ENCODE measurements around the gene CNTN6. TPM values are rescaled to one million over a fixed set of nuclear protein-coding genes. Genes with fewer than 3 reads are reported as not detected.

The CNTN6 gene
- total and polyA plus RNA-seq, 2 of the 13 experiments (the other 11 are each of a cell fraction or from before 2014, with no cell fraction given) = not detected

GRCh38 chr3:1207904-1208303, 115.1 kb downstream of the CNTN6 start:
- TF ChIP-seq CBX5 (CRISPR knock-in tag; IDR thresholded peaks at IDR 0.05; ENCODE audit: borderline replicate concordance) = no peak
- TF ChIP-seq RFXAP (CRISPR knock-in tag; IDR thresholded peaks at IDR 0.05; ENCODE audit: borderline replicate concordance) = no peak
- no peak for TF ChIP-seq ARHGAP35 (CRISPR knock-in tag; IDR thresholded peaks at IDR 0.05; ENCODE audit: borderline replicate concordance)
- no peak for TF ChIP-seq CREB1 (IDR thresholded peaks at IDR 0.05)
- TF ChIP-seq CREB1 (CRISPR knock-in tag; IDR thresholded peaks at IDR 0.05) = no peak
- TF ChIP-seq ZNF790 (CRISPR knock-in tag; IDR thresholded peaks at IDR 0.05; ENCODE audit: borderline replicate concordance) = no peak
- no peak for TF ChIP-seq ZNF232 (CRISPR knock-in tag; IDR thresholded peaks at IDR 0.05; ENCODE audit: borderline replicate concordance)
- H3K4me2 ChIP-seq (ENCODE audit: low read depth, low read length) = no peak overlapping the region
- in situ Hi-C loops (cut with HindIII; ENCODE audit: extremely low pct_ligation_motif_present, low pct_unique_long_range_greater_than_20kb) (no loop called here), intact Hi-C loops (cut with micrococcal nuclease; ENCODE audit: unreplicated experiment) (no loop called here)
- H3K27ac ChIP-seq (ENCODE audit: extremely low read length, insufficient read depth, low read length) = no peak overlapping the region
- H3K36me3 ChIP-seq (replicated peaks in 1 of 2; ENCODE audit: control insufficient read depth in 1 of 2, insufficient read depth in 2 of 2, low read length in 2 of 2) = no peaks in the 10 kb centered on the region
- no peak overlapping the region for H2AFZ ChIP-seq (ENCODE audit: low read length)
- no peak for ATAC-seq
- no peaks in the 10 kb centered on the region for H3K4me1 ChIP-seq (ENCODE audit: insufficient read depth, low read length)
- no TSS peak for BruUV-seq (replicated peaks)
- peaks cover 93% of the 10 kb centered on the region for H3K9me3 ChIP-seq (ENCODE audit: low read length)
- ChIA-PET POLR2A (no interaction called here), CTCF (ENCODE audit: low intra/inter-chr PET ratio, low total read pairs) (no interaction called here)
- no peak for DNase-seq (ENCODE audit: low spot score)
- 6% methylated on average over 2 of the region's 2 CpGs for WGBS (ENCODE audit: low lambda C conversion rate)
- no peak for FAIRE-seq
- no peak overlapping the region for H3K4me3 ChIP-seq (replicated peaks in 1 of 3; ENCODE audit: insufficient read depth in 1 of 3, low read depth in 2 of 3, low read length in 3 of 3)
- no peak overlapping the region for H3K9ac ChIP-seq (ENCODE audit: insufficient read depth, low read depth, low read length)
- H3K27me3 ChIP-seq (ENCODE audit: control insufficient read depth in 1 of 2, insufficient read depth in 2 of 2, low read length in 2 of 2) = no peaks in the 10 kb centered on the region; a peak in 1 of 5 replicates
- H3K79me2 ChIP-seq (ENCODE audit: insufficient read depth, low read length) = no peaks in the 10 kb centered on the region
- H4K20me1 ChIP-seq (ENCODE audit: insufficient read depth, low read length) = no peaks in the 10 kb centered on the region

DNA sequence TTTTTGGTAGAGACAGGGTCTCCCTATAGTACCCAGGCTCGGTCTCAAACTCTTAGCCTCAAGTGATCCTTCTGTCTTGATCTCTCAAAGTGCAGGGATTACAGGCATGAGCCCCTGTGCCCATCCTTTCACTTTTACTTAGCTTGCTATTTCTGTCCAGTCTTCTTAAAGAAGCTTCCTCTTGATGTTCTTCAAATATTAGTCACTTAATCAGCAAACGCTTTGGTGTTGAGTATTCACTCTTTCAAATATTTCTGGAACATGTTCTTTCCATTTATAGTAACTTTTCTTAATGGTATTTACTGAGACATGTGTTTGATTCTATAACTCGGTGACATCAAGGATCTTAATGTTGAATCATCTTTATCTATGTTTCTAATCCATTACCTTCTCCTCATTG, 122.1 kb downstream of the CNTN6 start:
- H3K27me3 ChIP-seq (ENCODE audit: control insufficient read depth in 1 of 2, insufficient read depth in 2 of 2, low read length in 2 of 2) = no peaks in the 10 kb centered on the region; a peak in 1 of 5 replicates
- H3K9me3 ChIP-seq (ENCODE audit: low read length) = peaks cover 82% of the 10 kb centered on the region
- WGBS (ENCODE audit: low lambda C conversion rate) = 3% methylated on average over 3 of the region's 3 CpGs
- H3K4me3 ChIP-seq (replicated peaks in 1 of 3; ENCODE audit: insufficient read depth in 1 of 3, low read depth in 2 of 3, low read length in 3 of 3) = no peak overlapping the region
- in situ Hi-C loops (cut with HindIII; ENCODE audit: extremely low pct_ligation_motif_present, low pct_unique_long_range_greater_than_20kb) = no loop called here
- H2AFZ ChIP-seq (ENCODE audit: low read length) = no peak overlapping the region
- no peaks in the 10 kb centered on the region for H4K20me1 ChIP-seq (ENCODE audit: insufficient read depth, low read length)
- H3K4me1 ChIP-seq (ENCODE audit: insufficient read depth, low read length) = no peaks in the 10 kb centered on the region
- intact Hi-C loops (cut with micrococcal nuclease; ENCODE audit: unreplicated experiment) = no loop called here
- BruUV-seq (replicated peaks) = no TSS peak
- H3K4me2 ChIP-seq (ENCODE audit: low read depth, low read length) = no peak overlapping the region
- no peak for DNase-seq (ENCODE audit: low spot score)
- no peak for ATAC-seq
- no peak overlapping the region for H3K9ac ChIP-seq (ENCODE audit: insufficient read depth, low read depth, low read length)
- POLR2A ChIA-PET = no interaction called here
- H3K27ac ChIP-seq (ENCODE audit: extremely low read length, insufficient read depth, low read length) = no peak overlapping the region
- H3K79me2 ChIP-seq (ENCODE audit: insufficient read depth, low read length) = no peaks in the 10 kb centered on the region
- H3K36me3 ChIP-seq (replicated peaks in 1 of 2; ENCODE audit: control insufficient read depth in 1 of 2, insufficient read depth in 2 of 2, low read length in 2 of 2) = no peaks in the 10 kb centered on the region
- CTCF ChIA-PET (ENCODE audit: low intra/inter-chr PET ratio, low total read pairs) = no interaction called here
- FAIRE-seq = no peak
- TF ChIP-seq RBAK (CRISPR knock-in tag; IDR thresholded peaks at IDR 0.05) (no peak), MEIS2 (CRISPR knock-in tag; IDR thresholded peaks at IDR 0.05) (no peak), ZKSCAN8 (CRISPR knock-in tag; IDR thresholded peaks at IDR 0.05; ENCODE audit: borderline replicate concordance) (no peak), CENPT (CRISPR knock-in tag; IDR thresholded peaks at IDR 0.05; ENCODE audit: low read depth) (no peak), BCL3 (CRISPR knock-in tag; IDR thresholded peaks at IDR 0.05) (no peak)
- TF ChIP-seq, protein P1, sequence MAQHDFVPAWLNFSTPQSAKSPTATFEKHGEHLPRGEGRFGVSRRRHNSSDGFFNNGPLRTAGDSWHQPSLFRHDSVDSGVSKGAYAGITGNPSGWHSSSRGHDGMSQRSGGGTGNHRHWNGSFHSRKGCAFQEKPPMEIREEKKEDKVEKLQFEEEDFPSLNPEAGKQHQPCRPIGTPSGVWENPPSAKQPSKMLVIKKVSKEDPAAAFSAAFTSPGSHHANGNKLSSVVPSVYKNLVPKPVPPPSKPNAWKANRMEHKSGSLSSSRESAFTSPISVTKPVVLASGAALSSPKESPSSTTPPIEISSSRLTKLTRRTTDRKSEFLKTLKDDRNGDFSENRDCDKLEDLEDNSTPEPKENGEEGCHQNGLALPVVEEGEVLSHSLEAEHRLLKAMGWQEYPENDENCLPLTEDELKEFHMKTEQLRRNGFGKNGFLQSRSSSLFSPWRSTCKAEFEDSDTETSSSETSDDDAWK (CRISPR knock-in tag; IDR thresholded peaks at IDR 0.05) = no peak
